HAP-1 (cell line): ENCODE results near the gene HPSE2.

Source experiments
- DNase-seq, 2 experiments: peaks; one replicate each; pipeline ENCODE4 v3.0.0-alpha.2; 2016 to 2020; ENCODE audit warnings: low spot score in 2 of 2
- H3K27me3 ChIP-seq: fragments of 250-450 bp; sonication (Bioruptor Pico); 2 replicates; pipeline ENCODE4 v1.5.1; 2020; ENCODE audit warnings: low read depth, mild to moderate bottlenecking, moderate library complexity
- H3K36me3 ChIP-seq: fragments of 250-450 bp; sonication (Bioruptor Pico); replicated peaks from 2 replicates; pipeline ENCODE4 v1.5.1; 2020; ENCODE audit warnings: mild to moderate bottlenecking
- H3K4me1 ChIP-seq: fragments of 250-450 bp; sonication (Bioruptor Pico); 2 replicates; pipeline ENCODE4 v1.5.1; 2020; ENCODE audit warnings: mild to moderate bottlenecking
- H3K4me3 ChIP-seq: fragments of 250-450 bp; sonication (Bioruptor Pico); 2 replicates; pipeline ENCODE4 v1.5.1; 2020; ENCODE audit warnings: mild to moderate bottlenecking, moderate library complexity
- H3K9me3 ChIP-seq: fragments of 250-450 bp; sonication (Bioruptor Pico); 2 replicates; pipeline ENCODE4 v1.5.1; 2020; ENCODE audit warnings: mild to moderate bottlenecking, moderate library complexity
- in situ Hi-C: fragments of 300-500 bp; cut with MboI; formaldehyde crosslinking; loops from 3 replicates; pipeline ENCODE4 v1.14.3; 2020; ENCODE audit warnings: low sequenced_read_pairs, inconsistent platforms, mixed read lengths

Gene HPSE2

GRCh38 chr10:98610301-98610700 lies 625.4 kb downstream of the HPSE2 start:
- H3K4me1 ChIP-seq = no peaks in the 10 kb centered on the region
- no peaks in the 10 kb centered on the region for H3K27me3 ChIP-seq
- H3K4me3 ChIP-seq = no peak overlapping the region
- in situ Hi-C loops = no loop called here
- no peaks in the 10 kb centered on the region for H3K9me3 ChIP-seq
- DNase-seq = no peak
- no peaks in the 10 kb centered on the region for H3K36me3 ChIP-seq

- in situ Hi-C loops = no loop called here
- no peak for DNase-seq
These were observed 626.4 kb downstream of the HPSE2 start for GRCh38 chr10:98609265-98609664.

GRCh38 chr10:98608411-98608810 lies 627.2 kb downstream of the HPSE2 start:
- Histone ChIP-seq H3K4me1 (no peaks in the 10 kb centered on the region), H3K4me3 (no peak overlapping the region), H3K36me3 (no peaks in the 10 kb centered on the region), H3K27me3 (peaks cover 3% of the 10 kb centered on the region; the same call in 1 of the 2 replicates), H3K9me3 (no peaks in the 10 kb centered on the region)
- in situ Hi-C loops = no loop called here
- DNase-seq = no peak

More at GRCh38 chr10:98609265-98609664, 626.4 kb downstream of the HPSE2 start:
- Histone ChIP-seq H3K36me3 (no peaks in the 10 kb centered on the region), H3K4me1 (no peaks in the 10 kb centered on the region), H3K4me3 (no peak overlapping the region), H3K27me3 (peaks cover 3% of the 10 kb centered on the region; the same call in 1 of the 2 replicates), H3K9me3 (no peaks in the 10 kb centered on the region)

- Histone ChIP-seq H3K4me1 (no peaks in the 10 kb centered on the region), H3K36me3 (no peaks in the 10 kb centered on the region), H3K9me3 (no peaks in the 10 kb centered on the region), H3K27me3 (peaks cover 3% of the 10 kb centered on the region; the same call in 1 of the 2 replicates), H3K4me3 (no peak overlapping the region)
- in situ Hi-C loops = no loop called here
- DNase-seq = no peak
These were observed 633.4 kb downstream of the HPSE2 start for GRCh38 chr10:98602224-98602623.

- Histone ChIP-seq H3K9me3 (no peaks in the 10 kb centered on the region), H3K27me3 (no peaks in the 10 kb centered on the region), H3K36me3 (no peaks in the 10 kb centered on the region), H3K4me1 (no peaks in the 10 kb centered on the region), H3K4me3 (no peak overlapping the region)
- in situ Hi-C loops = no loop called here
- no peak for DNase-seq
These were observed 636.5 kb downstream of the HPSE2 start for GRCh38 chr10:98599032-98599610.

- in situ Hi-C loops = no loop called here
- Histone ChIP-seq H3K4me3 (no peak overlapping the region), H3K9me3 (no peaks in the 10 kb centered on the region), H3K36me3 (no peaks in the 10 kb centered on the region), H3K27me3 (no peaks in the 10 kb centered on the region), H3K4me1 (no peaks in the 10 kb centered on the region)
- DNase-seq = no peak
These were observed 639.2 kb downstream of the HPSE2 start for GRCh38 chr10:98596404-98596803.

- H3K27me3 ChIP-seq = no peaks in the 10 kb centered on the region
- no peaks in the 10 kb centered on the region for H3K9me3 ChIP-seq
- no peaks in the 10 kb centered on the region for H3K36me3 ChIP-seq
- H3K4me1 ChIP-seq = no peaks in the 10 kb centered on the region
- no peak overlapping the region for H3K4me3 ChIP-seq
- in situ Hi-C loops = no loop called here
- DNase-seq = no peak
These were observed 646.0 kb downstream of the HPSE2 start for GRCh38 chr10:98589691-98590090.

- in situ Hi-C loops = no loop called here
- Histone ChIP-seq H3K4me1 (no peaks in the 10 kb centered on the region), H3K4me3 (no peak overlapping the region), H3K27me3 (no peaks in the 10 kb centered on the region), H3K9me3 (no peaks in the 10 kb centered on the region), H3K36me3 (no peaks in the 10 kb centered on the region)
- no peak for DNase-seq
These were observed 646.6 kb downstream of the HPSE2 start for GRCh38 chr10:98589007-98589406.

GRCh38 chr10:98587156-98587837 lies 648.4 kb downstream of the HPSE2 start:
- in situ Hi-C loops = no loop called here
- DNase-seq = no peak

GRCh38 chr10:98586096-98586495 lies 649.6 kb downstream of the HPSE2 start:
- no peaks in the 10 kb centered on the region for H3K36me3 ChIP-seq
- H3K4me1 ChIP-seq = no peaks in the 10 kb centered on the region
- no peak overlapping the region for H3K4me3 ChIP-seq
- no peak for DNase-seq
- in situ Hi-C loops = no loop called here
- H3K27me3 ChIP-seq = no peaks in the 10 kb centered on the region
- no peaks in the 10 kb centered on the region for H3K9me3 ChIP-seq

More at GRCh38 chr10:98587156-98587837, 648.4 kb downstream of the HPSE2 start:
- Histone ChIP-seq H3K9me3 (no peaks in the 10 kb centered on the region), H3K4me1 (no peaks in the 10 kb centered on the region), H3K36me3 (no peaks in the 10 kb centered on the region), H3K27me3 (no peaks in the 10 kb centered on the region), H3K4me3 (no peak overlapping the region)

- no peaks in the 10 kb centered on the region for H3K4me1 ChIP-seq
- no peaks in the 10 kb centered on the region for H3K9me3 ChIP-seq
- in situ Hi-C loops = no loop called here
- no peaks in the 10 kb centered on the region for H3K36me3 ChIP-seq
- no peak for DNase-seq
- no peaks in the 10 kb centered on the region for H3K27me3 ChIP-seq
- no peak overlapping the region for H3K4me3 ChIP-seq
These were observed 653.3 kb downstream of the HPSE2 start for GRCh38 chr10:98582363-98582762.

GRCh38 chr10:98577578-98577977 lies 658.1 kb downstream of the HPSE2 start:
- H3K36me3 ChIP-seq = no peaks in the 10 kb centered on the region
- no peak for DNase-seq
- in situ Hi-C loops = no loop called here
- H3K4me3 ChIP-seq = no peak overlapping the region
- no peaks in the 10 kb centered on the region for H3K27me3 ChIP-seq
- no peaks in the 10 kb centered on the region for H3K9me3 ChIP-seq
- no peaks in the 10 kb centered on the region for H3K4me1 ChIP-seq

GRCh38 chr10:98577168-98577567 lies 658.5 kb downstream of the HPSE2 start:
- Histone ChIP-seq H3K4me1 (no peaks in the 10 kb centered on the region), H3K27me3 (no peaks in the 10 kb centered on the region), H3K4me3 (no peak overlapping the region), H3K9me3 (no peaks in the 10 kb centered on the region), H3K36me3 (no peaks in the 10 kb centered on the region)
- no peak for DNase-seq
- in situ Hi-C loops = no loop called here

- Histone ChIP-seq H3K4me3 (no peak overlapping the region), H3K27me3 (no peaks in the 10 kb centered on the region), H3K9me3 (no peaks in the 10 kb centered on the region), H3K4me1 (no peaks in the 10 kb centered on the region), H3K36me3 (no peaks in the 10 kb centered on the region)
- no peak for DNase-seq
- in situ Hi-C loops = no loop called here
These were observed 659.6 kb downstream of the HPSE2 start for GRCh38 chr10:98576096-98576495.
